HG02763 (cell line): ENCODE results near the gene SEPTIN7.

ENCODE experiments used
- ATAC-seq: cut with Tn5 transposase; IDR thresholded peaks from one replicate; pipeline ENCODE4 v1.9.1; 2021; ENCODE audit warnings: mild to moderate bottlenecking, moderate library complexity; ENCODE audit not compliant: unreplicated experiment

SEPTIN7 gene

DNA sequence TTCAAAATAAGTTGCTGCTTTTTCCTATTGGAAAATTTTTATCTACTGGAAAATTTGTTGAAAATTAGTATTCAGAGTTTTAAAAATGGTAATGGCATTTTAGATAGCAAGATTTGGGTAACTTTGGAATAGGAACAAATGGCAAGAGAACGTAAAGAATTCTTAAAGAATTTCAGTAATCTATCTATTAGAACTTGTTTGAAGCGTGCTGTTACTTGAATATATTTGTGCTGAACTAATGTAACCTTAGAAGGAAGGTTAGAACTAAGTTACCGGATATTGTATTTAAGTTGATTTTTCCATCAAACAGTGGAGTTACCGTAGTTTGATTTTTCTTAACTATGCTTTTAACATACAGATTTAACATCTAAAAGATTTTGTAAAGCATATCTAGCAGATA is 25.9 kb downstream of the SEPTIN7 start:
- no peak for ATAC-seq

DNA sequence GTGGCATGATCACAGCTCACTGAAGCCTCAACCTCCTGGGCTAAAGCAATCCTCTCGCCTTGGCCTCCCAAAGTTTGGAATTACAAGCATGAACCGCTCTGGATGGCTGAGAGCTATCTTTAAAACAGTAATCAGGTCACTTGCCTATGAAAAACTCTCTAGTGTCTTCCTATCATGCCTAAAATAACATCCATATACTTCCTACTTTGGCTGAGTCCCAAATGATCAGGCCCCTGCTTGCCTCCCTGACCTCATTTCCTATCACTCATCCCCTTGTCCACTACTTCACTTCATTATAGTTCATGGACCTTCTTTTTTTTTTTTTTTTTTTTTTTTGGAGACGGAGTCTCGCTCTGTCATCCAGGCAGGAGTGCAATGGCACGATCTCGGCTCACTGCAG is 28.0 kb downstream of the SEPTIN7 start:
- ATAC-seq: no peak

DNA sequence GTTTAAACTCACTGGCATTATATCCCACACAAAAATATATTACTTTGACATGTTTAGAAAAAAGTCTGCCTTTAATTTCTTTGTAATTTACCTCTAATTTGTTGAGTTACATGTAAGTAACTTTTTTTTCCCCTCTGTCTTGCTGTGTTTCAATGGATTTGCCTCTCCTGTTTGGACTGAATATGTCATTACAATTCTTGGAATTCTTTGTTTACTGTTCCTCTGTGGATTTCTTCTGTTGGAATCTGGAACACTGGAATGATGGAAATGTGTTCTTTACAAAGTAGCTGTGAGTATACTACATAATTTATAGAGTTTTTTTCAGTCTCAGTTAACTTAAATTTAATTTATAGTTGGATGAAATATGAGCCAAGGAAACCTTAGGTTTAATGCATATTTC is 30.4 kb downstream of the SEPTIN7 start:
- no peak for ATAC-seq

DNA sequence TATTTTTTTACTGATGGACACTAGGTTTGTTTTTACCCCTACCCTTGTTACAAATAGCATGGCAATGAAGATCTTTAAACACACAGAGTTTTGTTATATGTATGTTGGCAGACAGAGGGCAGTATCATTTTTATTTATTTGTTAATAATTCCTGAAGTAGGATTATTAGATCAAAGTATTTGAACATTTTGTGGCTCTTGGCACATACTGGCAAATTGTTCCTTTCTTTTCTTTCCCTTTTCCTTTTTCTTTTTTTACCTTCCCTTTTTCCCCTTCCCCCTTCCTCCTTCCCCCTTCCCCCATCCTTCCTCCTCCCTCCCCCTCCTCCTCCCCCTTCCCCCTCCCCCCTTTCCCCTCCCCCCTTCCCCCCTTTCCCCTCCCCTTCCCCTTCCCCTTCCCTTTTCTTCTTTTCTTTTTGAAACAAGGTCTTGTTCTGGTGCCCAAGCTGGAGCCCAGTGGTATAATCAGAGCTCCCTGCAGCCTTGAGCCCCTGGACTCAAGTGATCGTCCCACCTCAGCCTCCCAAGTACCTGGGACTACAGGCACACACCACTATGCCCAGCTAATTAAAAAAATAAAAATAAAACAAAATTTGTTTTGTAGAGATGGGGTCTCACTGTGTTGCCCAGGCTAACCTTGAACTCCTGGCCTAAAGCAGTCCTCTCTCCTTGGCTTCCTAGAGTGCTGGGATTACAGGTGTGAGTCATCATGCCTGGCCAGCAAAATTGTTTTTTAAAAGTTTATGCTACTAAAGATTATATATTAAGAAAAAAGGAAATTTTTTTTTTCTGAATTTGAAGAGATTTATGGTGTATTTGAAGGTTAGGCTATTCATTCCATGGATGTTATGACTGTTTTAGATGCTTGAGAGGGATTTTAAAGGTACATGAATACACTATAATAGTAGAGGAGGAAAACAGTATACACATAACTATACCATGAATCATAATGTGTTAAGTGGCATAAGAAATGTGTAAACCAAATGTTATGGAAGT is 39.3 kb downstream of the SEPTIN7 start:
- no peak for ATAC-seq

DNA sequence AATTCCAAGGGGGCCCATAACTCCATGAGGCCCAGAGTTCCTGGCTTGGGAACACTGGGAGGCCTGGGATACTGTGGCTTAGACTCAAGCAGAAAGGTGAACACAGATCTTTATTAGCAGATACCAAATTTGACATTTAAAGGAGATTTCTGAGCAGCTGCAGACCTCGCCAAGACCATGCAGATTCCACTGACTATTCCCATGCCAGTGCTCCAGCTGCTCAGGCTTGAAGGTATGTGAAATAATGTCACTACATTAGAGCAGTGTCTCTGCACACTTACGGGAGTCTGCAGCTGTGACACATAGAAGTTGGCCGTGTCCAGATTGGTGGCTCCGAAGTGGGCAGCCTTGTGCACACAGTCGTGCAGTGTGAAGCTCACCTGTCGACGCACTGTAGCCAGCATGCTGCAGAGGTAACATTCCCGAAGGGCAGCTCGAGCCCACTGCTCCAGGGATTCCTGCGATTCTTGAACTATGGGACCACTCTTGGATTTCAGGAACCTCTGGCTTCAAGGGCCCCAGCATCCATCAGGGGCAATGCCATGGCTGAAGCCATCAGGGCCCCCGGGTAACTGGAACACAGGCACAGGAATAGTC is 46.1 kb downstream of the SEPTIN7 start:
- no peak for ATAC-seq

DNA sequence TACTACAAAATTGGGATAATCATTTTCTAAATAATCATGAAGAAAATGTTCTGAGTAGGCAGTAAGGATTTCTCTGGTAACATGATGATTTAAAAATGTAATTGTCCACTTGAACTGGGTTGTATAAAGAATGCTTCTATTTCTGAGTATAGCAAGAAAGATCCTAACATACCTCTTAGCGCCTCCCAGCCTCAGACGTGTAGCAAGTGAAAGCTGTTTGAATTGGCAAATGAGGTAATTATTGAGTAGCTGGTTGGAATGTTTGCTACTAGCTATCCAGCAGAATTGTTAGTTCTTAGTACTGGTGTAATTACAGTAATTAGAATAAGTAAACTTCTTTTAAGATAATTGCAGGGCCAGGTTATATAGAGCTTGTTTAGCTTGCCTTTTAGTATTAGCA is 47.9 kb downstream of the SEPTIN7 start:
- ATAC-seq: no peak

DNA sequence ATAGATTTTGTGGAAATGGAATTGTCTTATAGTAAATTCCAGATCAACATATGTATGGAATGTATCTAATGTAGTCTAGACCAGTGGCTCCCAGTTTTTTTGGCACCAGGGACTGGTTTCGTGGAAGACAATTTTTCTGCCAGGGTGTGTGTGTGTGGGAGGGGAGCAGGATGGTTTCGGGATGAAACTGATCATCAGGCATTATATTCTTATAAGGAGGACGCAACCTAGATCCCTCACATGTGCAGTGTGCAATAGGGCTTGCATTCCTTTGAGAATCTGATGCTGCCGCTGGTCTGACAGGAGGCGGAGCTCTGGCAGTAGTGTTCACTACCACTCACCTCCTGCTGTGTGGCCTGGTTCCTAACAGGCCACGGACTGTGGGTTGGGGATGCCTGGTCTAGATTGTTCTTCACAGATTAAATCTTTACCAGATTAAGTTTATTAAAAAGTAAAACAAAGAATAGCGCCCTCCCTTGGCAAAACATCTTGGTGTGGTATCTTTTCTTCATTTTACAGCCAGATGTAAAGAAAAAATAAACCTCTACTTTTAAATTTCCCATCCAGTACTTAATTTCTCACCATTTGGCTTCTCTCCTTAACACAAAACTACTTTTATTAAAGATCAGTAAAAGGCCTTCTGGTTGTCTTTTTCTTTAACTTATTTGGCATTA is 48.4 kb downstream of the SEPTIN7 start:
- no peak for ATAC-seq

DNA sequence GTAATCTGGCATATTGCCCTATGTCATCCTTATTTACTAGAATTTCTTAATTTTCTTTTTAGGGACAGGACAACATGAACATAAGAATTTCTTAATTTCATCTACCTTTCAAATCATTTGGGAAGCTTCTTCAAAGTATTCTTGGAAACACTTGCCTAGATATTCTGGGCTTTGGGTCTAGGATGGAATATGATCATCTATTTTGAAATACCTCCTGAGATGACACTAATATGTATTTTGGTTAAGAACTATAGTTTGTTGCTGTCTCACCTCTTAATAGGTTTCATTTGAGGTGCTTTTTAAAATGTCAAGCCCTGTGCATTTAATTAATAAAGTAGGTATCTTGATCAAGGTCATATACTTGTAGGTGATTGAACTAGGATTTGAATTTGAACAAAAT is 49.1 kb downstream of the SEPTIN7 start:
- no peak for ATAC-seq
